ENCODE data around the gene SNAPC4. TPM values are rescaled to one million over a fixed set of nuclear protein-coding genes. Genes with fewer than 3 reads are reported as not detected.

The SNAPC4 gene
- total RNA-seq, 1 donor from 2014 or later: 9.4 TPM

GRCh38 chr9:136439481-136440408 is 39.8 kb upstream of the SNAPC4 start, which contains the start of gene INPP5E:
TSS of gene INPP5E (minus strand) at chr9:136439845. CDS start at chr9:136439419, 426 bp downstream.
- Histone ChIP-seq H3K27ac (peak within 1 kb of the TSS; percentile 6 to 47), H3K4me1 (peaks cover 14 to 15% of the 10 kb centered on the region in 2 donors), H3K4me3 (peak within 1 kb of the TSS; percentile 83 to 86), H3K27me3 (no peaks in the 10 kb centered on the region), H3K36me3 (peaks cover 39 to 47% of the 10 kb centered on the region in 2 donors), H3K9me3 (no peaks in the 10 kb centered on the region)
- peak; percentile 49 to 84 (median 51) for TF ChIP-seq CTCF (IDR thresholded peaks at IDR 0.05)
- intact Hi-C loops (cut with DNase I): loop anchor here (1.0 to 2.0 kb wide), 4 partner anchors 15 to 43 kb away; partner anchors contain the start of genes ENTR1, PMPCA, SEC16A and SNAPC4
- DNase-seq (ENCODE audit: low spot score in 2 of 2): peak in 1 of 2 donors; percentile 80

GRCh38 chr9:136438548-136439480 is 38.8 kb upstream of the SNAPC4 start:
- Histone ChIP-seq H3K27ac (peak overlapping the region; percentile 6 to 47), H3K27me3 (no peaks in the 10 kb centered on the region), H3K4me1 (peaks cover 14 to 15% of the 10 kb centered on the region in 2 donors), H3K4me3 (peak overlapping the region; percentile 83 to 86), H3K36me3 (peaks cover 29 to 39% of the 10 kb centered on the region in 2 donors), H3K9me3 (no peaks in the 10 kb centered on the region)
- no peak for TF ChIP-seq CTCF (IDR thresholded peaks at IDR 0.05)
- intact Hi-C loops (cut with DNase I): loop anchor here (1.0 to 2.0 kb wide), 4 partner anchors 14 to 44 kb away; partner anchors contain the start of genes ENTR1, PMPCA, SEC16A and SNAPC4
- DNase-seq (ENCODE audit: low spot score in 2 of 2): no peak

- H3K9me3 ChIP-seq: no peaks in the 10 kb centered on the region
- intact Hi-C loops (cut with DNase I): loop anchor here (2.0 kb wide), 3 partner anchors 13 to 45 kb away; partner anchors contain the start of genes ENTR1, PMPCA and SEC16A
- no peak overlapping the region for H3K27ac ChIP-seq
- no peak for TF ChIP-seq CTCF (IDR thresholded peaks at IDR 0.05)
- H3K4me3 ChIP-seq: peak overlapping the region; percentile 83 to 86
- peaks cover 21 to 35% of the 10 kb centered on the region in 2 donors for H3K36me3 ChIP-seq
- peaks cover 14 to 15% of the 10 kb centered on the region in 2 donors for H3K4me1 ChIP-seq
- no peak for DNase-seq (ENCODE audit: low spot score in 2 of 2)
- no peaks in the 10 kb centered on the region for H3K27me3 ChIP-seq
Measured at GRCh38 chr9:136437839-136438547, 38.0 kb upstream of the SNAPC4 start.

GRCh38 chr9:136437430-136437829 is 37.5 kb upstream of the SNAPC4 start:
- Histone ChIP-seq H3K4me3 (peak overlapping the region in 1 of 2 donors; percentile 83), H3K9me3 (no peaks in the 10 kb centered on the region), H3K27ac (no peak overlapping the region), H3K27me3 (no peaks in the 10 kb centered on the region), H3K4me1 (peaks cover 14 to 15% of the 10 kb centered on the region in 2 donors), H3K36me3 (peaks cover 17 to 30% of the 10 kb centered on the region in 2 donors)
- intact Hi-C loops (cut with DNase I): no loop called here
- no peak for TF ChIP-seq CTCF (IDR thresholded peaks at IDR 0.05)
- DNase-seq (ENCODE audit: low spot score in 2 of 2): no peak
